HG02678 (cell line): ENCODE measurements around the gene AOPEP.

Source experiments
- ATAC-seq: cut with Tn5 transposase; IDR thresholded peaks from one replicate; pipeline ENCODE4 v1.9.1; 2021; ENCODE audit warnings: mild to moderate bottlenecking, moderate library complexity; ENCODE audit not compliant: unreplicated experiment

AOPEP gene

GRCh38 chr9:94983552-94983951 lies 257.1 kb downstream of the AOPEP start:
- ATAC-seq: no peak

GRCh38 chr9:94984891-94985476 lies 258.5 kb downstream of the AOPEP start:
- no peak for ATAC-seq

GRCh38 chr9:94985649-94986048 lies 259.1 kb downstream of the AOPEP start:
- no peak for ATAC-seq

- no peak for ATAC-seq
Measured at GRCh38 chr9:94987731-94988130, 261.2 kb downstream of the AOPEP start.

- ATAC-seq: no peak
Measured at GRCh38 chr9:94990897-94991561, 264.5 kb downstream of the AOPEP start.

- ATAC-seq: no peak
Measured at GRCh38 chr9:94991961-94992907, 265.7 kb downstream of the AOPEP start.

GRCh38 chr9:94993160-94993820 lies 266.8 kb downstream of the AOPEP start:
- no peak for ATAC-seq

GRCh38 chr9:94993821-94994165 lies 267.3 kb downstream of the AOPEP start:
- ATAC-seq: no peak

GRCh38 chr9:94995048-94995693 lies 268.7 kb downstream of the AOPEP start:
- no peak for ATAC-seq

GRCh38 chr9:94996641-94997040 lies 270.1 kb downstream of the AOPEP start:
- no peak for ATAC-seq

- ATAC-seq: no peak
Measured at GRCh38 chr9:94997727-94998126, 271.2 kb downstream of the AOPEP start.

GRCh38 chr9:94999832-95000231 lies 273.3 kb downstream of the AOPEP start:
- no peak for ATAC-seq

GRCh38 chr9:95000821-95001220 lies 274.3 kb downstream of the AOPEP start:
- ATAC-seq: no peak

- ATAC-seq: no peak
Measured at GRCh38 chr9:95001720-95002119, 275.2 kb downstream of the AOPEP start.

GRCh38 chr9:95003689-95004410 lies 277.4 kb downstream of the AOPEP start:
- no peak for ATAC-seq

GRCh38 chr9:95004411-95005277 lies 278.1 kb downstream of the AOPEP start:
- peak; percentile 65 for ATAC-seq

- ATAC-seq: peak; percentile 39
Measured at GRCh38 chr9:95005278-95006143, 279.0 kb downstream of the AOPEP start.

- no peak for ATAC-seq
Measured at GRCh38 chr9:95007226-95007869, 280.8 kb downstream of the AOPEP start.
